Nephron (organoid): ENCODE measurements around the gene OR52E6.

ENCODE experiments used
- H3K27ac Mint-ChIP-seq, 3 experiments: 2 replicates each; pipeline ENCODE4 v1.8.0; 2020; ENCODE audit warnings: mixed read lengths in 3 of 3, mild to moderate bottlenecking in 2 of 3, moderate library complexity in 1 of 3
- H3K27me3 Mint-ChIP-seq: 2 replicates; pipeline ENCODE4 v1.8.0; 2021; ENCODE audit warnings: low read depth, mild to moderate bottlenecking, moderate library complexity, mixed read lengths
- H3K36me3 Mint-ChIP-seq: 2 replicates; pipeline ENCODE4 v1.8.0; 2020; ENCODE audit warnings: low read depth, mixed read lengths
- H3K4me1 Mint-ChIP-seq: 2 replicates; pipeline ENCODE4 v1.8.0; 2020; ENCODE audit warnings: mixed read lengths
- H3K4me3 Mint-ChIP-seq, 3 experiments: 2 replicates each; pipeline ENCODE4 v1.8.0; 2020; ENCODE audit warnings: mild to moderate bottlenecking in 3 of 3, mixed read lengths in 3 of 3, moderate library complexity in 2 of 3
- H3K9me3 Mint-ChIP-seq: 2 replicates; pipeline ENCODE4 v1.8.0; 2020; ENCODE audit warnings: mixed read lengths
- CTCF ChIP-seq, 3 experiments: fragments of 200-600 bp; sonication (generic); IDR thresholded peaks; one replicate each; pipeline ENCODE4 v1.5.0; 2021; ENCODE audit warnings: antibody characterized with exemption in 3 of 3; ENCODE audit not compliant: unreplicated experiment in 3 of 3

The OR52E6 gene

GRCh38 chr11:5841797-5842196 is at the start of gene OR52E6:
OR52E6 (minus strand) TSS chr11:5841897; CDS start chr11:5841897, 0 bp downstream.
- Mint-ChIP-seq H3K27me3 (no peaks in the 10 kb centered on the region), H3K4me3 (no peak within 1 kb of the TSS), H3K4me1 (no peaks in the 10 kb centered on the region), H3K9me3 (peaks cover 5% of the 10 kb centered on the region), H3K36me3 (no peaks in the 10 kb centered on the region), H3K27ac (no peak within 1 kb of the TSS)
- no peak for TF ChIP-seq CTCF (IDR thresholded peaks at IDR 0.05; ENCODE audit: unreplicated experiment in 3 of 3)

- H3K4me1 Mint-ChIP-seq = no peaks in the 10 kb centered on the region
- H3K27me3 Mint-ChIP-seq = peaks cover 12% of the 10 kb centered on the region
- no peak overlapping the region for H3K27ac Mint-ChIP-seq
- H3K4me3 Mint-ChIP-seq = no peak overlapping the region
- no peaks in the 10 kb centered on the region for H3K9me3 Mint-ChIP-seq
- peak; percentile 39 to 58 (median 52) for TF ChIP-seq CTCF (IDR thresholded peaks at IDR 0.05; ENCODE audit: unreplicated experiment in 3 of 3)
- H3K36me3 Mint-ChIP-seq = no peaks in the 10 kb centered on the region
Measured at GRCh38 chr11:5891216-5891800, 49.6 kb upstream of the OR52E6 start.

- Mint-ChIP-seq H3K27me3 (peaks cover 9% of the 10 kb centered on the region), H3K27ac (no peak overlapping the region), H3K36me3 (no peaks in the 10 kb centered on the region), H3K4me3 (no peak overlapping the region), H3K4me1 (no peaks in the 10 kb centered on the region), H3K9me3 (no peaks in the 10 kb centered on the region)
- no peak for TF ChIP-seq CTCF (IDR thresholded peaks at IDR 0.05; ENCODE audit: unreplicated experiment in 3 of 3)
Measured at GRCh38 chr11:5887661-5888060, 46.0 kb upstream of the OR52E6 start.

- Mint-ChIP-seq H3K4me1 (no peaks in the 10 kb centered on the region), H3K27me3 (peaks cover 14% of the 10 kb centered on the region), H3K4me3 (no peak overlapping the region), H3K36me3 (no peaks in the 10 kb centered on the region), H3K27ac (no peak overlapping the region), H3K9me3 (no peaks in the 10 kb centered on the region)
- no peak for TF ChIP-seq CTCF (IDR thresholded peaks at IDR 0.05; ENCODE audit: unreplicated experiment in 3 of 3)
Measured at GRCh38 chr11:5887172-5887571, 45.5 kb upstream of the OR52E6 start.

- Mint-ChIP-seq H3K4me1 (no peaks in the 10 kb centered on the region), H3K9me3 (no peaks in the 10 kb centered on the region), H3K4me3 (no peak overlapping the region), H3K27ac (no peak overlapping the region), H3K27me3 (peaks cover 12% of the 10 kb centered on the region), H3K36me3 (no peaks in the 10 kb centered on the region)
- no peak for TF ChIP-seq CTCF (IDR thresholded peaks at IDR 0.05; ENCODE audit: unreplicated experiment in 3 of 3)
Measured at GRCh38 chr11:5881756-5882155, 40.1 kb upstream of the OR52E6 start.

- H3K4me1 Mint-ChIP-seq = no peaks in the 10 kb centered on the region
- H3K27me3 Mint-ChIP-seq = peaks cover 12% of the 10 kb centered on the region
- TF ChIP-seq CTCF (IDR thresholded peaks at IDR 0.05; ENCODE audit: unreplicated experiment in 3 of 3) = no peak
- no peak within 1 kb of the TSS for H3K27ac Mint-ChIP-seq
- no peak within 1 kb of the TSS for H3K4me3 Mint-ChIP-seq
- no peaks in the 10 kb centered on the region for H3K9me3 Mint-ChIP-seq
- H3K36me3 Mint-ChIP-seq = no peaks in the 10 kb centered on the region
Measured at GRCh38 chr11:5880329-5880728, 38.6 kb upstream of the OR52E6 start, which contains the start of gene OR52E4. OR52E4 (plus strand) TSS chr11:5880629; CDS start chr11:5884293, 3,664 bp downstream.
